ENCODE data around the gene IREB2.

DNA sequence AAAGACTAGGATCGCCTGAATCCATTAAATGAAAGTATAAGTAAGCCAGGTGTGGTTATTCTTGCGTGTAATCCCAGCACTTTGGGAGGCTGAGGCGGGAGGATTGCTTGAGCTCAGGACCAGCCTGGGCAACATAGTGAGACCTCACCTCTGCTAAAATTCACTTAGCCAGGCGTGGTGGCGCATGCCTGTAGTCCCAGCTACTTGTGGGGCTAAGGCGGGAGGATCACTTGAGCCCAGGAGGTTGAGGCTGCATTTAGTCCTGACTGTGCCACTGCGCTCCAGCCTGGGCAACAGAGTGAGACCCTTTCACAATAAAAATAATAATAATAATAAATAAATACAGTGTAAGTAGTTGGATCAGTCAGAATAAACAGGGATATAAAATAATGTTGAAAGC, 43.9 kb downstream of the IREB2 start:
- TF ChIP-seq, protein P1, sequence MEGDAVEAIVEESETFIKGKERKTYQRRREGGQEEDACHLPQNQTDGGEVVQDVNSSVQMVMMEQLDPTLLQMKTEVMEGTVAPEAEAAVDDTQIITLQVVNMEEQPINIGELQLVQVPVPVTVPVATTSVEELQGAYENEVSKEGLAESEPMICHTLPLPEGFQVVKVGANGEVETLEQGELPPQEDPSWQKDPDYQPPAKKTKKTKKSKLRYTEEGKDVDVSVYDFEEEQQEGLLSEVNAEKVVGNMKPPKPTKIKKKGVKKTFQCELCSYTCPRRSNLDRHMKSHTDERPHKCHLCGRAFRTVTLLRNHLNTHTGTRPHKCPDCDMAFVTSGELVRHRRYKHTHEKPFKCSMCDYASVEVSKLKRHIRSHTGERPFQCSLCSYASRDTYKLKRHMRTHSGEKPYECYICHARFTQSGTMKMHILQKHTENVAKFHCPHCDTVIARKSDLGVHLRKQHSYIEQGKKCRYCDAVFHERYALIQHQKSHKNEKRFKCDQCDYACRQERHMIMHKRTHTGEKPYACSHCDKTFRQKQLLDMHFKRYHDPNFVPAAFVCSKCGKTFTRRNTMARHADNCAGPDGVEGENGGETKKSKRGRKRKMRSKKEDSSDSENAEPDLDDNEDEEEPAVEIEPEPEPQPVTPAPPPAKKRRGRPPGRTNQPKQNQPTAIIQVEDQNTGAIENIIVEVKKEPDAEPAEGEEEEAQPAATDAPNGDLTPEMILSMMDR (IDR thresholded peaks at IDR 0.05; ENCODE audit: insufficient read depth, low read length): no peak
- TF ChIP-seq POLR2AphosphoS5 (IDR thresholded peaks at IDR 0.05; ENCODE audit: low read depth) (no peak), GABPA (IDR thresholded peaks at IDR 0.05; ENCODE audit: low read depth) (no peak), REST (IDR thresholded peaks at IDR 0.05; ENCODE audit: insufficient replicate concordance, low read depth) (no peak)
